K562 treated with DMSO at 1 percent for 12 hours (cell line): ENCODE measurements around the gene POLR1H. TPM values are rescaled to one million over a fixed set of nuclear protein-coding genes. Genes with fewer than 3 reads are reported as not detected.

Experiments
- total RNA-seq: library from RNA; unstranded; fragments of 300-600 nt; gene quantifications from 2 replicates; pipeline ENCODE4 v1.2.3, GENCODE V29; 2022; ENCODE audit not compliant: insufficient read depth

The POLR1H gene
- 69.0 and 123 TPM in 2 replicates for total RNA-seq

GRCh38 chr6:30061092-30061857, at the start of gene POLR1H:
POLR1H (plus strand) TSS chr6:30061265; CDS start chr6:30061525, 260 bp downstream.

GRCh38 chr6:30066577-30067459, 5.8 kb downstream of the POLR1H start, which contains the start of gene PPP1R11:
PPP1R11 (plus strand) TSS chr6:30067198; CDS start chr6:30067411, 213 bp downstream.

GRCh38 chr6:30075094-30075789, 14.2 kb downstream of the POLR1H start, which contains the start of gene RNF39:
RNF39 (minus strand) TSS chr6:30075769; CDS start chr6:30075585, 184 bp downstream.

GRCh38 chr6:30113003-30113759, 52.1 kb downstream of the POLR1H start, which contains the start of gene TRIM31:
TRIM31 (minus strand) TSS chr6:30113090; CDS start chr6:30112805, 285 bp downstream.

Other genes with a start within 250 kb of the POLR1H start
- not detected in 2 replicates for gene HLA-G, start 233.4 kb upstream of the POLR1H start, total RNA-seq
- not detected in 2 replicates for gene HLA-A, start 118.7 kb upstream of the POLR1H start, total RNA-seq
- gene PPP1R11, start 5.9 kb downstream of the POLR1H start, total RNA-seq: 36.4 and 54.0 TPM in 2 replicates
- 0.50 and 3.3 TPM in 2 replicates for gene RNF39, start 14.5 kb downstream of the POLR1H start, total RNA-seq
- gene TRIM31, start 51.8 kb downstream of the POLR1H start, total RNA-seq: not detected in 2 replicates
- not detected in 2 replicates for gene TRIM40, start 74.9 kb downstream of the POLR1H start, total RNA-seq
- not detected in 2 replicates for gene TRIM10, start 99.9 kb downstream of the POLR1H start, total RNA-seq
- gene TRIM15, start 102.3 kb downstream of the POLR1H start, total RNA-seq: not detected in 2 replicates
- 6.0 and 13.3 TPM in 2 replicates for gene TRIM26, start 152.1 kb downstream of the POLR1H start, total RNA-seq